GM12864 (cell line): ENCODE measurements around the gene MRNIP.

Experiments
- DNase-seq: peaks from one replicate; pipeline ENCODE4 v3.0.0-alpha.2; 2011; ENCODE audit warnings: low read depth
- H3K4me3 ChIP-seq: 2 replicates; pipeline ENCODE4 v1.5.1; 2011; ENCODE audit warnings: mild to moderate bottlenecking, low read depth, low read length, control low read depth
- CTCF ChIP-seq: IDR thresholded peaks from 2 replicates; pipeline ENCODE4 v1.5.1; 2011; ENCODE audit warnings: low read depth, mild to moderate bottlenecking, moderate library complexity, low read length, control low read depth, inconsistent platforms; ENCODE audit errors: missing control alignments

MRNIP gene

GRCh38 chr5:179833056-179833708 lies 25.4 kb downstream of the MRNIP start:
- no peak for TF ChIP-seq CTCF
- no peak for DNase-seq
- no peak overlapping the region for H3K4me3 ChIP-seq

GRCh38 chr5:179832039-179832745 lies 26.4 kb downstream of the MRNIP start:
- no peak overlapping the region for H3K4me3 ChIP-seq
- DNase-seq = no peak
- TF ChIP-seq CTCF = no peak

GRCh38 chr5:179830818-179831468 lies 27.7 kb downstream of the MRNIP start:
- TF ChIP-seq CTCF = no peak
- no peak overlapping the region for H3K4me3 ChIP-seq
- DNase-seq = no peak

- DNase-seq = no peak
- H3K4me3 ChIP-seq = no peak overlapping the region
- no peak for TF ChIP-seq CTCF
Measured at GRCh38 chr5:179829732-179830435, 28.7 kb downstream of the MRNIP start.

- no peak for TF ChIP-seq CTCF
- no peak overlapping the region for H3K4me3 ChIP-seq
- DNase-seq = no peak
Measured at GRCh38 chr5:179828756-179829421, 29.7 kb downstream of the MRNIP start.

- no peak for TF ChIP-seq CTCF
- H3K4me3 ChIP-seq = no peak overlapping the region
- DNase-seq = no peak
Measured at GRCh38 chr5:179827680-179828079, 30.9 kb downstream of the MRNIP start.
